Esophagus squamous epithelium (tissue), 4 donors: ENCODE results near the gene DLGAP1.

Experiments used
- CTCF ChIP-seq, 6 experiments: fragments of 450-650 bp in 4 of 6; fragments of 200-600 bp in 2 of 6; sonication (generic) in 2 of 6; IDR thresholded peaks; one replicate each; pipeline ENCODE4 v1.5.1; 2016 to 2019; ENCODE audit warnings: antibody characterized with exemption in 6 of 6, mild to moderate bottlenecking in 4 of 6, moderate library complexity in 4 of 6
- POLR2A ChIP-seq, 4 donors: fragments of 450-650 bp; IDR thresholded peaks; one replicate each; pipeline ENCODE4 v1.6.1; 2017; ENCODE audit warnings: antibody characterized with exemption in 4 of 4, mild to moderate bottlenecking in 4 of 4, moderate library complexity in 3 of 4

GRCh38 chr18:3993941-3994687, 461.0 kb downstream of the DLGAP1 start:
- TF ChIP-seq CTCF (IDR thresholded peaks at IDR 0.05) (no peak), POLR2A (IDR thresholded peaks at IDR 0.05) (no peak)
